HL-60 (cell line): Measurements from ENCODE around the gene GRB10.

Experiments used
- DNase-seq, 2 experiments: peaks; one replicate each; pipeline ENCODE4 v3.0.0-alpha.2; 2010 to 2020; ENCODE audit warnings: low read depth in 1 of 2, low spot score in 1 of 2
- H3K27ac ChIP-seq: fragments of 250-450 bp; sonication (Bioruptor Pico); replicated peaks from 2 replicates; pipeline ENCODE4 v1.5.1; 2020; ENCODE audit warnings: mild to moderate bottlenecking, moderate library complexity
- H3K27me3 ChIP-seq: fragments of 250-450 bp; sonication (Bioruptor Pico); 2 replicates; pipeline ENCODE4 v1.5.1; 2021; ENCODE audit warnings: mild to moderate bottlenecking, moderate library complexity; ENCODE audit not compliant: insufficient read depth, poor library complexity, severe bottlenecking
- H3K4me3 ChIP-seq: replicated peaks from 2 replicates; pipeline ENCODE4 v1.5.1; 2011; ENCODE audit warnings: mild to moderate bottlenecking, control low read depth, low read length; ENCODE audit not compliant: insufficient read depth
- GABPA ChIP-seq: IDR thresholded peaks from 2 replicates; pipeline ENCODE4 v1.6.1; 2012; ENCODE audit warnings: low read depth
- POLR2AphosphoS5 ChIP-seq: IDR thresholded peaks from 2 replicates; pipeline ENCODE4 v1.6.1; 2012; ENCODE audit warnings: low read depth
- REST ChIP-seq: IDR thresholded peaks from 2 replicates; pipeline ENCODE4 v1.6.1; 2012; ENCODE audit warnings: low read depth; ENCODE audit not compliant: insufficient replicate concordance
- SPI1 ChIP-seq: IDR thresholded peaks from 2 replicates; pipeline ENCODE4 v1.6.1; 2012; ENCODE audit warnings: low read depth, mild to moderate bottlenecking, borderline replicate concordance
- TF ChIP-seq, protein P1 (sequence below): IDR thresholded peaks from one replicate; pipeline ENCODE4 v1.5.1; 2011; ENCODE audit warnings: low read length, control low read depth, inconsistent platforms; ENCODE audit not compliant: insufficient read depth

The GRB10 gene

DNA sequence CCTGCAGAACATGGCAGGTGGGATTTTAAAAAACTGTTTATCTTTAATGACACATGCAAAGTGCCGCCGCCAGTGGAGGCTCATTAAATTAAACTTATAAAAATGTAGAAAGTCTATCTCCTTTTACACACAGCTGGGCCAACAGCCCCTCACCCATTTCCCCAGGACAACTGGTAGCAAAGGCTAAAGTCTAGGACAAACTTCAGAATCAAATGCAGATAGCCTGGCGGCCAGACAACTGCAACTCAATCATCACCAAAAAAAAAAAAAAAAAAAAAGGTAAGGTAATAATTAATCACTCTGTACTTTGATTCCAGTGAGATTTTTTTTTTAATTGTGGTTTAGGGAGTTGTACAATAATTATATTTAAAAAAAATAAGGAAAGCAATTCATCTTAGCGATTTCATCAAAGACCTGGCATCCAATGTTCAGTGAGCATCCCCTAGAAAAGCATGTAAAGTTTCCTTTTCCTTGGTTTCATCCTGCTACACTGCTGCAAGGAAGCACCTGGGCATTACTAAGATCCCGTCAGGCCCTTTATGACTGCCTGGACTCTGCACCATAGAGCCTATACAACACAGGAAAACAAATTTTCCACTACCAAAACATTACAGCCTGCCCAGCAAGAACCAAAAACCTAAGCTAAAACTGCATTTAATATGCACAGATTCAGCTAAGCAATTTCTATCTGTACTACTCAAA is 98.5 kb downstream of the GRB10 start:
- Histone ChIP-seq H3K27ac (no peak overlapping the region), H3K27me3 (no peaks in the 10 kb centered on the region), H3K4me3 (no peak overlapping the region)
- TF ChIP-seq, protein P1, sequence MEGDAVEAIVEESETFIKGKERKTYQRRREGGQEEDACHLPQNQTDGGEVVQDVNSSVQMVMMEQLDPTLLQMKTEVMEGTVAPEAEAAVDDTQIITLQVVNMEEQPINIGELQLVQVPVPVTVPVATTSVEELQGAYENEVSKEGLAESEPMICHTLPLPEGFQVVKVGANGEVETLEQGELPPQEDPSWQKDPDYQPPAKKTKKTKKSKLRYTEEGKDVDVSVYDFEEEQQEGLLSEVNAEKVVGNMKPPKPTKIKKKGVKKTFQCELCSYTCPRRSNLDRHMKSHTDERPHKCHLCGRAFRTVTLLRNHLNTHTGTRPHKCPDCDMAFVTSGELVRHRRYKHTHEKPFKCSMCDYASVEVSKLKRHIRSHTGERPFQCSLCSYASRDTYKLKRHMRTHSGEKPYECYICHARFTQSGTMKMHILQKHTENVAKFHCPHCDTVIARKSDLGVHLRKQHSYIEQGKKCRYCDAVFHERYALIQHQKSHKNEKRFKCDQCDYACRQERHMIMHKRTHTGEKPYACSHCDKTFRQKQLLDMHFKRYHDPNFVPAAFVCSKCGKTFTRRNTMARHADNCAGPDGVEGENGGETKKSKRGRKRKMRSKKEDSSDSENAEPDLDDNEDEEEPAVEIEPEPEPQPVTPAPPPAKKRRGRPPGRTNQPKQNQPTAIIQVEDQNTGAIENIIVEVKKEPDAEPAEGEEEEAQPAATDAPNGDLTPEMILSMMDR: no peak
- TF ChIP-seq REST (no peak), GABPA (no peak), POLR2AphosphoS5 (no peak), SPI1 (no peak)
- no peak for DNase-seq

GRCh38 chr7:50682573-50682972 is 100.1 kb downstream of the GRB10 start:
- TF ChIP-seq POLR2AphosphoS5 (no peak), SPI1 (no peak), GABPA (no peak), REST (no peak)
- TF ChIP-seq, protein P1: no peak
- H3K27me3 ChIP-seq: no peaks in the 10 kb centered on the region
- H3K4me3 ChIP-seq: no peak overlapping the region
- no peak for DNase-seq
- no peak overlapping the region for H3K27ac ChIP-seq

GRCh38 chr7:50682079-50682478 is 100.6 kb downstream of the GRB10 start:
- no peak for DNase-seq
- Histone ChIP-seq H3K27ac (no peak overlapping the region), H3K27me3 (no peaks in the 10 kb centered on the region), H3K4me3 (no peak overlapping the region)
- no peak for TF ChIP-seq SPI1
- TF ChIP-seq POLR2AphosphoS5: no peak
- TF ChIP-seq GABPA: no peak
- TF ChIP-seq, protein P1: no peak
- TF ChIP-seq REST: no peak
